ENCODE data around the gene LRATD1.

DNA sequence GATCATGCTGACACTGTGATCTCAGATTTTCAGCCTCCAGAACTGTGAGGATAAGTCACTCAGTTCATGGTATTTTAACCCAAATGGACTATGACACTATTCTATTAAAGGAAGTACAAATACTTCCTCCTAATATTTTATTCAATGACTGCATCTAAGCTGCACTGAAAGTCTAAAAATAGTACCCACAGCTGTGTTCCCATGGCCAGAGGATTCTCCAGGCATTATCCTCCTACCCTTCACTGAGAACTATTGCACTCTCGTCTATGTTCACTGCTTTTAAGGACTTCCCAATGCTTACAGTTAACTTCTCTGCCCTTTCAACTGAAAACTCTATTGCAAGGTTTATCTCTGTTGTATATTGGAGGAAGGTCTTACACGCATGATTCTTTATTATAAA, 15.2 kb downstream of the LRATD1 start:
- TF ChIP-seq, protein P1, sequence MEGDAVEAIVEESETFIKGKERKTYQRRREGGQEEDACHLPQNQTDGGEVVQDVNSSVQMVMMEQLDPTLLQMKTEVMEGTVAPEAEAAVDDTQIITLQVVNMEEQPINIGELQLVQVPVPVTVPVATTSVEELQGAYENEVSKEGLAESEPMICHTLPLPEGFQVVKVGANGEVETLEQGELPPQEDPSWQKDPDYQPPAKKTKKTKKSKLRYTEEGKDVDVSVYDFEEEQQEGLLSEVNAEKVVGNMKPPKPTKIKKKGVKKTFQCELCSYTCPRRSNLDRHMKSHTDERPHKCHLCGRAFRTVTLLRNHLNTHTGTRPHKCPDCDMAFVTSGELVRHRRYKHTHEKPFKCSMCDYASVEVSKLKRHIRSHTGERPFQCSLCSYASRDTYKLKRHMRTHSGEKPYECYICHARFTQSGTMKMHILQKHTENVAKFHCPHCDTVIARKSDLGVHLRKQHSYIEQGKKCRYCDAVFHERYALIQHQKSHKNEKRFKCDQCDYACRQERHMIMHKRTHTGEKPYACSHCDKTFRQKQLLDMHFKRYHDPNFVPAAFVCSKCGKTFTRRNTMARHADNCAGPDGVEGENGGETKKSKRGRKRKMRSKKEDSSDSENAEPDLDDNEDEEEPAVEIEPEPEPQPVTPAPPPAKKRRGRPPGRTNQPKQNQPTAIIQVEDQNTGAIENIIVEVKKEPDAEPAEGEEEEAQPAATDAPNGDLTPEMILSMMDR (IDR thresholded peaks at IDR 0.05) = no peak
- TF ChIP-seq POLR2A (IDR thresholded peaks at IDR 0.05) (no peak), POLR2AphosphoS5 (IDR thresholded peaks at IDR 0.05) (no peak)

All from gastroesophageal sphincter (tissue), 3 donors.